HG02973 (cell line): ENCODE measurements around the gene A4GALT.

Source experiments
- ATAC-seq: cut with Tn5 transposase; IDR thresholded peaks from one replicate; pipeline ENCODE4 v1.9.1; 2021; ENCODE audit warnings: moderate library complexity; ENCODE audit not compliant: unreplicated experiment

A4GALT gene

DNA sequence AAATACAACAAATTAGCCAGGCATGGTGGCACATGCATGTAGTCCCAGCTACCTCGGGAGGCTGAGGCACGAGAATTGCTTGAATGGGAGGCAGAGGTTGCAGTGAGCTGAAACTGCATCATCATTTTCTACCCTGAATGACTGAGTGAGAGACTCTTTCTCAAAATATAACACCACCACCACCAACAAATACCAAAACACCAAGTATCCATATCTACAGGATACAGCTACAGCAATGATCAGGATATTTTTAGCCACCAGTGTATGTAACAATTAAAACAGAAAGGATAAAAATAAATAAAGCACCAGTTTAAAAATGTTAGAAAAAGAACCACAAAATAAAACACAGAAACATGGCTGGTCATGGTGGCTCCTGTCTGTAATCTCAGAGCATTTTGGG, 13.2 kb downstream of the A4GALT start:
- ATAC-seq, result no peak

GRCh38 chr22:42704896-42705295, 15.8 kb downstream of the A4GALT start:
- ATAC-seq, result no peak

DNA sequence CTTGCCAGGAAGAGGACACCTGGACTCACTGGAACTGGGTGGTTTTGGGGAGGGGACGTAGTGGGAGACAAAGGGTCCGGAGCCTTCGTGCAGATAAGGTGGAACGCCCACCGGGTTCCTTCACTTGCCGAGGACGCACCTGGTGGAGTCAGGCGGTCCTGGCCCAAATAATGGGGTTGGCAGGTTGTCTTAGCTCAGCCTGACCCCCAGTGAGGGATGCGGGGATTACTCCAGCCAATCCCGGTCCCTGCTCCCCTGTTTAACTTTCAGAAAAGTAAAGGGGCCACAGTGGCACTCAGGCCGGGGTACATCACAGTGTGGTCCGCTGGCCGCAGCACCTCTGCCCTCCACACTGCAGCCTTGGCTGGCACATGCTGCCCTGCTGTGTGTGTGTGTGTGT, 18.0 kb downstream of the A4GALT start:
- ATAC-seq, result no peak

- ATAC-seq, result no peak
These were observed 19.0 kb downstream of the A4GALT start for GRCh38 chr22:42701694-42702093.

DNA sequence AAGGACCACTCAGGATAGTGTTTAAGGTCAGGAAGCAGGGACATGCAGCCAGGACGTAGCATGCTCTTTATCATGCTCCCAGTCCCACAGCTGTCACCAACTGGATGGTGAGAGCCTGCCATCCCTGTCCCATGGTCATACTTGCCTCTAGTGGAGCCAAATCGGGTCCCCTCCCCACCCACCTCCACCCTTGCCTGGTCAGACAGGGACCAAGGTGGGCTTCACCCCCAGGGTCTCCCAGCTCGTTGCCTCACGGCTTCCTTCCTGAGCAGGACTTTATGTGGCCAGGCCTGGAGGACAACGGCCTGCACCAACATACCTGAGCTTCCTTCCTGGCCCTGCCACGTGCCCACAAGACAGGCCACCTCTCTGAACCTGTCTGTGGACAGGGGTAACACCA, 19.8 kb downstream of the A4GALT start:
- no peak for ATAC-seq

GRCh38 chr22:42700355-42700754, 20.3 kb downstream of the A4GALT start:
- ATAC-seq, result no peak

- ATAC-seq, result no peak
These were observed 20.7 kb downstream of the A4GALT start for GRCh38 chr22:42699976-42700352.

- no peak for ATAC-seq
These were observed 21.2 kb downstream of the A4GALT start for GRCh38 chr22:42699281-42699975.

DNA sequence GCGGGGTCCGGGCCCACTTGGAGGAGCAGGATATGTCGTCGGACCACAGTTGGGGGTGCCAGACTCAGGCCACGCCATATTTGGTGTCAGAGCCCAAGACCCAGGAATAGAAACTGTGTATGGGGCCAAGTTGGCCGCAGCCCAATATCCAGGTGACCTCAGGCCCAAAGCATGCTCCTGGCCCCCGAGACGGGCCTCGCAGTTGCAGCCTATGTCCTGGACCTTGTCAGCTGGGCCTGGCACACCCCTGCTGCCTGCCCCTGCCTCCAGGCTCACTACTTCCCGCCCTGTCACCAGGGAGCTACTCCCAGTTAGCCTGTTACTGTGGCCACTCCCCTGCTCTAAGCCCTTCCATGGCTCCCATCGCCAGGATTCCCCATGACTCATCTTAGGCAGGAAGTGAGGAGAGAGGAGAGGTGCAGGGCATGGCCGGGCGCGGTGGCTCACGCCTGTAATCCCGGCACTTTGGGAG, 23.1 kb downstream of the A4GALT start:
- no peak for ATAC-seq

DNA sequence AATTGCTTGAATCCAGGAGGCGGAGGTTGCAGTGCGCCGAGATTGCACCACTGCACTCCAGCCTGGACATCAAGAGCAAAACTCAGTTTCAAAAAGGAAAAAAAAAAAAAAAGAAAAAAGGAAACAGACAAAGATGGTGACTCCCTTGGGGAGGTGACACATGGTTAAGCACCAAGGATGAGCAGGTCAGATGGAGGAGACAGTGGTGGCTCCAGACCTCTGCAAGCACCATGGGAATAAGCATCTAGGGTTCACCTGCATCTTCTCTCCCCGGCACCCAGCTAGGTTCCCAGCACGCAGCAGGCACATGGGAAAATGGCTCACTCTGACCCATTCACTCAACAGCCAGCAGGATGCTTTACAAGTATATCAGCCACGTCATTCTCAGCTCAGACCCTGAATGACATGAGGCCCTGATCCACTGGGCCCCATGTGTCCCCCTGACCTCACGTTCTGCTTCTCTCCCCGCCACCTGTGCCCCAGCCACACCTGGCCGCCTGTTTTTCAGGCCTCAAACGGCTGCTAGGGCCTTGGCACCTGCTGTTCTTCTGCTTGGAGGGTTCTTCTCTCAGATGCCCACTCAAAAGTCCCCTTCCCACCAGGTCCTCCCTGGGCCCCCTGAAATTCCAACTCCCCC, 24.2 kb downstream of the A4GALT start:
- no peak for ATAC-seq

- no peak for ATAC-seq
These were observed 25.4 kb downstream of the A4GALT start for GRCh38 chr22:42695294-42695693.

DNA sequence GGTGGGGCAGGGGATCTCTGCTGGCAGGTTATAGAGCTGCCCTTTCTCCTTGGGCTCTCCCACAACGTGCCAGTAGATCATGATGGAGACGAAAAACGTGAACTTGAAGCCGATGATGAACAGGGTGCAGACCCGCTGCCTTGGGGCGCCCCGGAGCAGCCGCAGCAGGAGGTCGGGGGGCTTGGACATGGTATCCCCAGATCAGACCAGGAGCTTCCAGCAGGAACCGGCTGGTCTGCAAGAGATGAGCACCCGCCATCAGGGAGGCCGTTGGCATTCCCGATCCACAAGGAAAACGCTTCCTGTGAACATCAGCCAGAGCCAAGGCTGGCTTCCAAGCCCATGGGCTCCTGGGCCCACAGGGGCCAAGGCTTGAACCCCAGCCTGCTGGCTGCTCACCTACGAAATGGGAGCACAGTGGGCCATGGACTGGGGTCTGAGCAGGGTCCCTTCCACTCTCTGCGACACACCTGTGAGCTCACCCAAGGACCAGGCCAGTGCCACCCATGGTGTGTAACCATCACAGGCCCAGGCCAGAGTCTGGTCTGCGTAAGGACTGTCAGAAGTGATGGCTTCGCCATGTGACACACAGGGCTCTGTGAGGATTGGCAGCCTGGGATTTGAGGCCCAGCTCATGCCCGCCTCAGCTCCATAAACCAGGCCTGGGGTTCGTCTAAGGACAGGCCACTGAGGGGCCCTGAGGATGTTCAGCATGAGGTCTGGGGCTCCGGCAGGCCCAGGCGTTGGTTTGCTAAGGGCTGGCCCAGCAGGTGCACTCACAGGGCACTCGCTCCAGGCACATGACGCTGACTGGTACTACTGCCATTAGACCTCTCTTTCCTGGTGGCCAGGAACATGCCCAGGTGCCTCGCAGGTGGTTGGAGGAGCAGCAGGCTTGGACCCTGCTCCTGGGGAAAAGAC, 26.6 kb downstream of the A4GALT start:
- no peak for ATAC-seq

DNA sequence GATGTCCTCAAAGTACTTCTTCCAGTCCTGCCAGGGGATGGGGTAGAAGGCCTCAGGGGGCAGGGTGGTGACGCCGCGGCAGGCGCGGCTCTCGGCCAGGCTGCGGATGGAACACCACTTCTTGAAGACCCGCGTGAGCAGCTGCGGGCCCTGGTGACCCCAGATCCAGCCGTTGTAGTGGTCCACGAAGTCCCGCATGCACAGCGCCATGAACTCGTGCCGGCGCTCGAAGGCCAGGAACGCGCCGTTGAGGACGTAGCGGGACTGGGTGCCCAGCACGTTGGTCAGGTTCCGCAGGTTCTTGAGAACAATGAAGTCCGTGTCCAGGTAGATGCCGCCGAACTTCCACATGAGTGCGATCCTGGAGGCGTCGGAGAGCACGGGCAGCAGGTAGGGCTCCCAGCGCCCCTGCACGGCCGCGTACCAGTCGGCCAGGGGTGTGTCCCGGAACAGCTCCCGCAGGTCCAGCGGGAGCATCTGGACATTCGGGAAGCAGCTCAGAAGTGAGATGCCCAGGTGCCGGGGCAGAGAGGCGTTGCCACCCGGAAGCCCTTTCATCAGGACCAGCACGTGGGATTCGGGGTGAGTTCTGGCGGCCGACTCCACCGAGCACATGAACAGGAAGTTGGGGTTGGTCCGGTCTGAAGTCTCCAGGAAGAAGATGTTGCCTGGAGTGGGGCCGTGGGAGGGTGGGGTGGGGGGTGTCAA, 27.5 kb downstream of the A4GALT start:
- no peak for ATAC-seq

GRCh38 chr22:42692239-42693054, 28.2 kb downstream of the A4GALT start:
- no peak for ATAC-seq

GRCh38 chr22:42691440-42691839, 29.2 kb downstream of the A4GALT start:
- no peak for ATAC-seq

- no peak for ATAC-seq
These were observed 32.1 kb downstream of the A4GALT start for GRCh38 chr22:42688241-42689211.

DNA sequence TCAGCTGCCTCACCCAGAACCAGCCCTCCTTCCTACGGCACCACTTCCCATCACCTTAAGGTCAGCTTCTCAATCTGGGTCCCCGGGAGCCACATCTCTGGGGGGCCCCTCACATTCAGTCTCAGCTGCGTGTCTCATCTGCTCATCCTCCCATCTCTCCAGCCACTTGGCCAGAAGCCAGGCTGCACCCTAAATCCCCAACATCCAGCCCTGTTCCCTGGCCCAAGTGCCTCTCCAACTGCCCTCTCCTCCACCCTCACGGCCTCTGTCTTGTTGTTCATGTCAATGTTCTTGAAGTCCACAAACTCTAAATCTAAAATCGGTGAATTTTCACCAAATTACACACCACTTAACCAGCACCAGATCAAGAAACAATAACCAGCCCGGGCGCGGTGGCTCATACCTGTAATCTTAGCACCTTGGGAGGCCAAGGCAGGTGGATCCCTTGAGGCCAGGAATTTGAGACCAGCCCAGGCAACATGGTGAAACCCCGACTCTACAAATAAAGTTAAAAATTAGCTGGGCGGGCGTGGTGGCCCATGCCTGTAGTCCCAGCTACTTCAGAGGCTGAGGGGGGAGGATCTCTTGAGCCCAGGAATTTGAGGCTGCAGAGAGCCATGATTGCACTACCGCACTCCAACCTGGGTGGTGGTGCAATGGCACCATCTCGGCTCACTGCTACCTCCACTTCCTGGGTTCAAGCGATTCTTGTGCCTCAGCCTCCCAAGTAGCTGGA, 33.7 kb downstream of the A4GALT start:
- no peak for ATAC-seq

GRCh38 chr22:42685941-42686653, 34.6 kb downstream of the A4GALT start:
- ATAC-seq, result no peak
